ENCODE measurements around the gene FANCC. TPM values are rescaled to one million over a fixed set of nuclear protein-coding genes. Genes with fewer than 3 reads are reported as not detected.

FANCC gene
- total and polyA plus RNA-seq, 2 of the 8 experiments (the other 6 are each of a cell fraction or from before 2014, with no cell fraction given), result 7.8 to 15.2 TPM

- no peak overlapping the region for H3K18ac ChIP-seq (ENCODE audit: extremely low read depth, low read length)
- H3K56ac ChIP-seq (replicated peaks; ENCODE audit: insufficient read length, low read depth, low read length), result no peak overlapping the region
- no peaks in the 10 kb centered on the region; the same call in 1 of the 2 replicates for H3K23me2 ChIP-seq (ENCODE audit: low read depth, low read length)
- H4K20me1 ChIP-seq (replicated peaks in 1 of 2; ENCODE audit: control insufficient read depth in 1 of 2, insufficient read depth in 2 of 2, low read length in 2 of 2), result no peaks in the 10 kb centered on the region
- no peak overlapping the region for H2BK12ac ChIP-seq (ENCODE audit: low read depth, low read length)
- H3K9me3 ChIP-seq (ENCODE audit: insufficient read depth in 2 of 2, low read depth in 1 of 2, low read length in 1 of 2), result no peaks in the 10 kb centered on the region
- H3K4me1 ChIP-seq (replicated peaks in 1 of 4; ENCODE audit: control insufficient read depth in 3 of 4, insufficient read depth in 4 of 4, low read length in 3 of 4), result peaks cover 0 to 4% (median 2%) of the 10 kb centered on the region in 4 experiments; a peak in 2 of 7 replicates
- no peak overlapping the region for H3K27ac ChIP-seq (ENCODE audit: low read depth, low read length)
- 95% methylated on average over 12 of the region's 12 CpGs; no CpG with 5 or more reads in 1 of the 2 experiments for WGBS, 2 experiments (ENCODE audit: extremely low coverage in 1 of 2, insufficient coverage in 1 of 2, insufficient read length in 1 of 2, insufficient replicate concordance in 2 of 2, low coverage in 1 of 2, low lambda C conversion rate in 2 of 2, missing lambda C conversion rate in 1 of 2)
- DNase-seq (ENCODE audit: low read depth in 1 of 2, low spot score in 2 of 2) (no peak), FAIRE-seq (no peak)
- no peak overlapping the region for H2AFZ ChIP-seq (ENCODE audit: low read length)
- H3K79me2 ChIP-seq (ENCODE audit: control insufficient read depth in 1 of 2, insufficient read depth in 2 of 2, low read length in 2 of 2), result peaks cover 0 to 23% of the 10 kb centered on the region in 2 experiments; a peak in 2 of 4 replicates
- no peak overlapping the region for H2BK5ac ChIP-seq (ENCODE audit: low read depth, low read length)
- no peak overlapping the region for H4K91ac ChIP-seq (replicated peaks; ENCODE audit: insufficient read length, low read length)
- peak overlapping the region; percentile 62; the same call in 1 of the 2 replicates for H2BK15ac ChIP-seq (ENCODE audit: low read length)
- H2AK5ac ChIP-seq (ENCODE audit: low read depth, low read length), result no peak overlapping the region
- ChIA-PET POLR2A (ENCODE audit: partially characterized antibody) (no interaction called here), CTCF (ENCODE audit: partially characterized antibody) (no interaction called here)
- no peak overlapping the region for H4K5ac ChIP-seq (ENCODE audit: insufficient read length, low read depth, low read length)
- no peak overlapping the region; a peak in 1 of 4 replicates for H3K4me2 ChIP-seq (ENCODE audit: insufficient read depth in 1 of 2, low read depth in 2 of 2, low read length in 2 of 2)
- peak overlapping the region; percentile 72; the same call in 1 of the 2 replicates for H4K8ac ChIP-seq (ENCODE audit: extremely low read depth, insufficient read depth, low read length)
- H2BK120ac ChIP-seq (replicated peaks; ENCODE audit: low read depth, low read length), result no peak overlapping the region
- H3K27me3 ChIP-seq (replicated peaks in 1 of 4; ENCODE audit: control insufficient read depth in 3 of 4, extremely low read depth in 1 of 4, insufficient read depth in 3 of 4, low read length in 3 of 4), result no peaks in the 10 kb centered on the region
- H2BK20ac ChIP-seq (ENCODE audit: low read length), result no peak overlapping the region
- no peak overlapping the region for H3K4ac ChIP-seq (replicated peaks; ENCODE audit: insufficient read length, low read depth, low read length)
- H3K4me3 ChIP-seq (ENCODE audit: extremely low read depth in 1 of 4, insufficient read depth in 2 of 4, low read depth in 3 of 4, low read length in 4 of 4), result no peak overlapping the region
- no peak overlapping the region for H3K23ac ChIP-seq (ENCODE audit: insufficient read length)
- H3K9ac ChIP-seq (replicated peaks in 1 of 4; ENCODE audit: extremely low read depth in 1 of 4, low read depth in 3 of 4, low read length in 3 of 4), result no peak overlapping the region; a peak in 1 of 7 replicates
- H3K79me1 ChIP-seq (ENCODE audit: low read depth, low read length), result peaks cover 2% of the 10 kb centered on the region; the same call in 1 of the 2 replicates
- TF ChIP-seq NRF1 (IDR thresholded peaks at IDR 0.05; ENCODE audit: low read depth, low read length) (no peak), GTF2F1 (IDR thresholded peaks at IDR 0.05; ENCODE audit: borderline replicate concordance, low read depth, low read length) (no peak)
- H3K36me3 ChIP-seq (ENCODE audit: control insufficient read depth in 2 of 4, insufficient read depth in 4 of 4, low read length in 3 of 4), result no peaks in the 10 kb centered on the region
- no peak overlapping the region for H3K14ac ChIP-seq (ENCODE audit: insufficient read length)
These were observed 2.3 kb downstream of the FANCC start for GRCh38 chr9:95315108-95315746.
